Adrenal gland (tissue), 5 donors: ENCODE results near the gene SYTL3.

ENCODE experiments used
- POLR2A ChIP-seq, 2 donors: fragments of 450-650 bp; IDR thresholded peaks; one replicate each; pipeline ENCODE4 v1.6.1; 2017; ENCODE audit warnings: antibody characterized with exemption in 2 of 2, mild to moderate bottlenecking in 2 of 2, moderate library complexity in 1 of 2
- TF ChIP-seq, protein P1 (sequence below), 6 experiments: fragments of 450-650 bp in 4 of 6; fragments of 200-600 bp in 2 of 6; sonication (generic) in 1 of 6; IDR thresholded peaks; 1 replicate in 5 of 6; 2 replicates in 1 of 6; pipeline versions ENCODE4 v1.5.1 to v1.8.0; 2016 to 2021; ENCODE audit warnings: antibody characterized with exemption in 6 of 6, mild to moderate bottlenecking in 2 of 6, moderate library complexity in 1 of 6
- donor health status: DM: no; HTN: no; CAD: no.

DNA sequence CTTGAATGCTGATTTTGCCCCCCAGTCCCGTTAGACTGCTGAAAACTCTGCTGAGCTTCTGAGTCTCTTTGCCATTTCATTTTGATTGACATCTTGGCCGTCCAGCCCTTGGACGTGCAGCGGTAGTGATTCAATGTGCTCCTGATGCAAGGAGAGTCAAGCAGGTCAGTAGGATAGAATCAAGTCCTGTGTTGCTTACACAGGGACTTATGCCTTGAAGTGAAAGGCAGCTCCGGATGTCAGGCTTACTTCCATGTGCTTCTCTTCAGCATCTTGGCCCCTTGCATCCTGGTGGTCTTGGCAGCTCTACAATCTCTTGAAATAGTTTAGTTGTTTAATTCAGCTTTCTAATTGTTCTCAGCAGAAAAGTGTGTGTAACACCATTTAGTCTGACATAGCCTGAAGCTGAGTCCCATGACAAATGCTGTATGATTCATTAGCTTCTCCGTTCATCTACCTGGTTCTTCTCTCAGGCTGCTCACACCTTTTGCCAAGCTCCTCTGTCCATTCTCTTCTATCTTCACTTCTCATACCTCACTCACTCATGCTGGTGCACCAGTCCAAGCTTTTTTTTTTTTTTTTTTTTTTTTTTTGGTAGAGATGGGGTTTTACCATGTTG, 93.3 kb downstream of the SYTL3 start:
- TF ChIP-seq, protein P1, sequence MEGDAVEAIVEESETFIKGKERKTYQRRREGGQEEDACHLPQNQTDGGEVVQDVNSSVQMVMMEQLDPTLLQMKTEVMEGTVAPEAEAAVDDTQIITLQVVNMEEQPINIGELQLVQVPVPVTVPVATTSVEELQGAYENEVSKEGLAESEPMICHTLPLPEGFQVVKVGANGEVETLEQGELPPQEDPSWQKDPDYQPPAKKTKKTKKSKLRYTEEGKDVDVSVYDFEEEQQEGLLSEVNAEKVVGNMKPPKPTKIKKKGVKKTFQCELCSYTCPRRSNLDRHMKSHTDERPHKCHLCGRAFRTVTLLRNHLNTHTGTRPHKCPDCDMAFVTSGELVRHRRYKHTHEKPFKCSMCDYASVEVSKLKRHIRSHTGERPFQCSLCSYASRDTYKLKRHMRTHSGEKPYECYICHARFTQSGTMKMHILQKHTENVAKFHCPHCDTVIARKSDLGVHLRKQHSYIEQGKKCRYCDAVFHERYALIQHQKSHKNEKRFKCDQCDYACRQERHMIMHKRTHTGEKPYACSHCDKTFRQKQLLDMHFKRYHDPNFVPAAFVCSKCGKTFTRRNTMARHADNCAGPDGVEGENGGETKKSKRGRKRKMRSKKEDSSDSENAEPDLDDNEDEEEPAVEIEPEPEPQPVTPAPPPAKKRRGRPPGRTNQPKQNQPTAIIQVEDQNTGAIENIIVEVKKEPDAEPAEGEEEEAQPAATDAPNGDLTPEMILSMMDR (IDR thresholded peaks at IDR 0.05) = no peak
- no peak for TF ChIP-seq POLR2A (IDR thresholded peaks at IDR 0.05)
